Measurements from ENCODE around the gene KCNJ3.

The KCNJ3 gene

GRCh38 chr2:154698296-154698720 is at the start of gene KCNJ3:
KCNJ3 (plus strand) TSS chr2:154698695; CDS start chr2:154698776, 81 bp downstream.
- DNase-seq (ENCODE audit: low spot score), result no peak

- DNase-seq (ENCODE audit: low spot score), result no peak
These were observed 43.0 kb upstream of the KCNJ3 start for GRCh38 chr2:154655499-154655898.

- DNase-seq (ENCODE audit: low spot score), result no peak
These were observed 39.6 kb upstream of the KCNJ3 start for GRCh38 chr2:154658854-154659253.

GRCh38 chr2:154664248-154664647 is 34.2 kb upstream of the KCNJ3 start:
- no peak for DNase-seq (ENCODE audit: low spot score)

- DNase-seq (ENCODE audit: low spot score), result no peak
These were observed 28.4 kb upstream of the KCNJ3 start for GRCh38 chr2:154670083-154670482.

GRCh38 chr2:154673694-154674093 is 24.8 kb upstream of the KCNJ3 start:
- DNase-seq (ENCODE audit: low spot score), result no peak

GRCh38 chr2:154677401-154677800 is 21.1 kb upstream of the KCNJ3 start:
- no peak for DNase-seq (ENCODE audit: low spot score)

- no peak for DNase-seq (ENCODE audit: low spot score)
These were observed 16.8 kb upstream of the KCNJ3 start for GRCh38 chr2:154681741-154682140.

GRCh38 chr2:154686162-154686561 is 12.3 kb upstream of the KCNJ3 start:
- no peak for DNase-seq (ENCODE audit: low spot score)

- no peak for DNase-seq (ENCODE audit: low spot score)
These were observed 10.1 kb upstream of the KCNJ3 start for GRCh38 chr2:154688373-154688772.

- no peak for DNase-seq (ENCODE audit: low spot score)
These were observed 9.3 kb upstream of the KCNJ3 start for GRCh38 chr2:154689158-154689557.

GRCh38 chr2:154692927-154693326 is 5.6 kb upstream of the KCNJ3 start:
- DNase-seq (ENCODE audit: low spot score), result no peak

- no peak for DNase-seq (ENCODE audit: low spot score)
These were observed 4.7 kb upstream of the KCNJ3 start for GRCh38 chr2:154693741-154694340.

GRCh38 chr2:154694881-154695280 is 3.6 kb upstream of the KCNJ3 start:
- no peak for DNase-seq (ENCODE audit: low spot score)

GRCh38 chr2:154696369-154696768 is 2.1 kb upstream of the KCNJ3 start:
- DNase-seq (ENCODE audit: low spot score), result no peak

- no peak for DNase-seq (ENCODE audit: low spot score)
These were observed 1.6 kb upstream of the KCNJ3 start for GRCh38 chr2:154696810-154697417.

- DNase-seq (ENCODE audit: low spot score), result peak; percentile 60
These were observed 860 bp upstream of the KCNJ3 start for GRCh38 chr2:154697418-154698252.

GRCh38 chr2:154698721-154699574 is 453 bp downstream of the KCNJ3 start:
- no peak for DNase-seq (ENCODE audit: low spot score)

GRCh38 chr2:154699575-154699930 is 1.1 kb downstream of the KCNJ3 start:
- no peak for DNase-seq (ENCODE audit: low spot score)

GRCh38 chr2:154700136-154700535 is 1.6 kb downstream of the KCNJ3 start:
- no peak for DNase-seq (ENCODE audit: low spot score)

GRCh38 chr2:154704991-154705390 is 6.5 kb downstream of the KCNJ3 start:
- no peak for DNase-seq (ENCODE audit: low spot score)

- DNase-seq (ENCODE audit: low spot score), result no peak
These were observed 8.2 kb downstream of the KCNJ3 start for GRCh38 chr2:154706660-154707059.

All from iPS-NIHi11 (cell line).